ENCODE data around the gene TNS3. TPM values are rescaled to one million over a fixed set of nuclear protein-coding genes. Genes with fewer than 3 reads are reported as not detected.

TNS3 gene
- total and polyA plus RNA-seq, 3 experiments from 2014 or later: 1.4 to 1.5 TPM; not detected in 1

- H3K27ac ChIP-seq (ENCODE audit: low read depth, low read length): no peak overlapping the region
- no peaks in the 10 kb centered on the region for H3K9me3 ChIP-seq (ENCODE audit: low read length)
- H3K36me3 Mint-ChIP-seq: no peaks in the 10 kb centered on the region
- ChIA-PET CTCF (no interaction called here), POLR2A (no interaction called here)
- no peaks in the 10 kb centered on the region for H3K27me3 ChIP-seq (ENCODE audit: insufficient read depth, low read length, poor library complexity, severe bottlenecking)
- no peak overlapping the region for H3K4me3 ChIP-seq (ENCODE audit: low read length)
- H3K4me1 Mint-ChIP-seq: no peaks in the 10 kb centered on the region
- no peaks in the 10 kb centered on the region for H3K4me1 ChIP-seq (ENCODE audit: insufficient read depth, low read length)
- H3K36me3 ChIP-seq (ENCODE audit: insufficient read depth, low read length): no peaks in the 10 kb centered on the region
- peaks cover 0 to 3% of the 10 kb centered on the region in 2 donors for H3K27me3 Mint-ChIP-seq
- H3K4me3 Mint-ChIP-seq: no peak overlapping the region
- no peak for DNase-seq
- H3K27ac Mint-ChIP-seq: no peak overlapping the region
- peaks cover 0 to 2% (median 2%) of the 10 kb centered on the region in 5 donors for H3K9me3 Mint-ChIP-seq
Measured at GRCh38 chr7:47232751-47233412, 349.0 kb downstream of the TNS3 start.

DNA sequence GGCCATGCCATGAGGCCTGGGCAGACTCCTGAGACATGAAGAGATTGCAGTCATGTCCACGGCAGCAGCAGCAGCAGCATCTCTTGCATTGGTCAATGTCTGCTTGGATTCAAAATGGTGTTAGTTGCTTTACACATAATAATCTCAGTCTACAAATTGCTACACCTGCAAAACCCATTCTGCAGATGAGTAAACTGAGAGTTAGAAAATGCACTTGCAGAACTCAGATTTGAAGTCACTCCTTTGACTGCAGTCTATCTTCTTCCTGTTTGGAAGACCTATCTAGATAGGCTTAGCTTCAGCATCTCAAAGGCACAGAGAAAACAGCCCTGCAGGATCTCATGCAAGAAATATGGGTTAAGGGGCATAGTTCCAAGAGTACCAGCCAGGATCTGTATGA is 350.3 kb downstream of the TNS3 start:
- Histone ChIP-seq H3K27ac (ENCODE audit: low read depth, low read length) (no peak overlapping the region), H3K27me3 (ENCODE audit: insufficient read depth, low read length, poor library complexity, severe bottlenecking) (no peaks in the 10 kb centered on the region), H3K9me3 (ENCODE audit: low read length) (no peaks in the 10 kb centered on the region), H3K36me3 (ENCODE audit: insufficient read depth, low read length) (no peaks in the 10 kb centered on the region), H3K4me1 (ENCODE audit: insufficient read depth, low read length) (no peaks in the 10 kb centered on the region), H3K4me3 (ENCODE audit: low read length) (no peak overlapping the region)
- Mint-ChIP-seq H3K27ac (no peak overlapping the region), H3K36me3 (no peaks in the 10 kb centered on the region), H3K27me3 (peaks cover 3 to 8% of the 10 kb centered on the region in 2 donors), H3K4me1 (no peaks in the 10 kb centered on the region), H3K4me3 (no peak overlapping the region), H3K9me3 (peaks cover 0 to 4% (median 2%) of the 10 kb centered on the region in 5 donors)
- ChIA-PET POLR2A (no interaction called here), CTCF (no interaction called here)
- DNase-seq: no peak

DNA sequence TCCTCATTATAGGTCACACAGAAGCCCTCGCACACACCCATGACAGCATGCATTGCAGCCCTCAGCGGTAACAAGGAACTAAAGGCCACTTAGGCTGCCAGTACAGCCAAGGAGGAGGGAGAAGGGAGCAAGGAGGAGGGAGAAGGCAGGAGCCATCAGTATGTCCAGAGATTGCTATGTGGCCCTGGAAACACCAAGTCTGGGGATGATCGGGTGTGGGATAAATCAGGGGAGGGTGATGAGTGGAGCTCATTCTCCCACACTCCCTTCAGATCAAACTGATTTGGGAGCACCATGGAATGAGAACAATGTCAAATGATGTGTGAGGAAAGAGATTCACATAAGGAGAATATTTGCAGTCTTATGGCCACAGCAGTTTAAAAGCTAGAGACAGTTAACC is 350.9 kb downstream of the TNS3 start:
- H3K36me3 Mint-ChIP-seq: no peaks in the 10 kb centered on the region
- no peaks in the 10 kb centered on the region for H3K4me1 Mint-ChIP-seq
- no peak overlapping the region for H3K27ac ChIP-seq (ENCODE audit: low read depth, low read length)
- H3K9me3 Mint-ChIP-seq: peaks cover 0 to 4% (median 0%) of the 10 kb centered on the region in 5 donors
- DNase-seq: no peak
- H3K27me3 Mint-ChIP-seq: peaks cover 3 to 8% of the 10 kb centered on the region in 2 donors
- H3K4me1 ChIP-seq (ENCODE audit: insufficient read depth, low read length): no peaks in the 10 kb centered on the region
- H3K4me3 ChIP-seq (ENCODE audit: low read length): no peak overlapping the region
- no peak overlapping the region for H3K4me3 Mint-ChIP-seq
- CTCF ChIA-PET: no interaction called here
- H3K36me3 ChIP-seq (ENCODE audit: insufficient read depth, low read length): no peaks in the 10 kb centered on the region
- H3K9me3 ChIP-seq (ENCODE audit: low read length): no peaks in the 10 kb centered on the region
- H3K27ac Mint-ChIP-seq: no peak overlapping the region
- H3K27me3 ChIP-seq (ENCODE audit: insufficient read depth, low read length, poor library complexity, severe bottlenecking): no peaks in the 10 kb centered on the region
- POLR2A ChIA-PET: no interaction called here

- H3K27ac ChIP-seq (ENCODE audit: low read depth, low read length): no peak overlapping the region
- peaks cover 1 to 8% of the 10 kb centered on the region in 2 donors for H3K27me3 Mint-ChIP-seq
- no peaks in the 10 kb centered on the region for H3K36me3 Mint-ChIP-seq
- H3K27ac Mint-ChIP-seq: no peak overlapping the region
- ChIA-PET CTCF (no interaction called here), POLR2A (no interaction called here)
- peaks cover 0 to 12% (median 4%) of the 10 kb centered on the region in 5 donors for H3K9me3 Mint-ChIP-seq
- DNase-seq: no peak
- no peaks in the 10 kb centered on the region for H3K9me3 ChIP-seq (ENCODE audit: low read length)
- H3K4me3 ChIP-seq (ENCODE audit: low read length): no peak overlapping the region
- H3K4me1 ChIP-seq (ENCODE audit: insufficient read depth, low read length): no peaks in the 10 kb centered on the region
- no peaks in the 10 kb centered on the region for H3K27me3 ChIP-seq (ENCODE audit: insufficient read depth, low read length, poor library complexity, severe bottlenecking)
- no peaks in the 10 kb centered on the region for H3K4me1 Mint-ChIP-seq
- no peak overlapping the region for H3K4me3 Mint-ChIP-seq
- H3K36me3 ChIP-seq (ENCODE audit: insufficient read depth, low read length): no peaks in the 10 kb centered on the region
Measured at GRCh38 chr7:47228386-47229014, 353.4 kb downstream of the TNS3 start.

DNA sequence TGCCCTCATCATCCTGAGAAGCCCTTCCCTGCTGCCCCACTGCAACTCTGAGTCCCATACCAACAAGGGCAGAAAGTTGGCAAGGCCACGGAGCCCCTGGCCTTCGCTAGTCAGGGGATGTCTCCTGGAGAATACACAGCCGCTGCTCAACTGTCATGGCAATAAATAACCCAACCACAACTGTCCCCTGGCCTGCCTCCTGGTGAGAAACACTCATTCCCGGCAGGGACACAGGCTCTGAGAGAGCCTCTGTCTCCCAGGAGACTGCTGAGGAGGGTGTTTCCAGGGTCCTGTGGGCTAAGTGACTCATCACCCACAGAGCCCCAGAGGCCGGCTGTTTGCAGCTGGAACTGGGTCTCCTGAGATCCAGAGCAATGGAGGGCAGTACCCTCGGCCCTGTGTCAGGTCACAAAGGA is 354.1 kb downstream of the TNS3 start:
- Histone ChIP-seq H3K9me3 (ENCODE audit: low read length) (no peaks in the 10 kb centered on the region), H3K27me3 (ENCODE audit: insufficient read depth, low read length, poor library complexity, severe bottlenecking) (no peaks in the 10 kb centered on the region), H3K4me1 (ENCODE audit: insufficient read depth, low read length) (no peaks in the 10 kb centered on the region), H3K4me3 (ENCODE audit: low read length) (no peak overlapping the region), H3K36me3 (ENCODE audit: insufficient read depth, low read length) (no peaks in the 10 kb centered on the region), H3K27ac (ENCODE audit: low read depth, low read length) (no peak overlapping the region)
- Mint-ChIP-seq H3K36me3 (no peaks in the 10 kb centered on the region), H3K27ac (no peak overlapping the region), H3K4me3 (no peak overlapping the region), H3K4me1 (no peaks in the 10 kb centered on the region), H3K27me3 (peaks cover 1 to 8% of the 10 kb centered on the region in 2 donors), H3K9me3 (peaks cover 0 to 12% (median 4%) of the 10 kb centered on the region in 5 donors)
- DNase-seq: no peak
- ChIA-PET POLR2A (no interaction called here), CTCF (no interaction called here)

GRCh38 chr7:47226696-47227095 is 355.2 kb downstream of the TNS3 start:
- no peak for DNase-seq
- no peak overlapping the region for H3K27ac Mint-ChIP-seq
- H3K9me3 Mint-ChIP-seq: peaks cover 0 to 15% (median 4%) of the 10 kb centered on the region in 5 donors
- Histone ChIP-seq H3K4me1 (ENCODE audit: insufficient read depth, low read length) (no peaks in the 10 kb centered on the region), H3K27ac (ENCODE audit: low read depth, low read length) (no peak overlapping the region), H3K27me3 (ENCODE audit: insufficient read depth, low read length, poor library complexity, severe bottlenecking) (no peaks in the 10 kb centered on the region), H3K4me3 (ENCODE audit: low read length) (no peak overlapping the region), H3K36me3 (ENCODE audit: insufficient read depth, low read length) (no peaks in the 10 kb centered on the region), H3K9me3 (ENCODE audit: low read length) (no peaks in the 10 kb centered on the region)
- H3K27me3 Mint-ChIP-seq: peaks cover 1 to 8% of the 10 kb centered on the region in 2 donors
- no peaks in the 10 kb centered on the region for H3K4me1 Mint-ChIP-seq
- no peaks in the 10 kb centered on the region for H3K36me3 Mint-ChIP-seq
- H3K4me3 Mint-ChIP-seq: no peak overlapping the region
- CTCF ChIA-PET: no interaction called here
- POLR2A ChIA-PET: no interaction called here

DNA sequence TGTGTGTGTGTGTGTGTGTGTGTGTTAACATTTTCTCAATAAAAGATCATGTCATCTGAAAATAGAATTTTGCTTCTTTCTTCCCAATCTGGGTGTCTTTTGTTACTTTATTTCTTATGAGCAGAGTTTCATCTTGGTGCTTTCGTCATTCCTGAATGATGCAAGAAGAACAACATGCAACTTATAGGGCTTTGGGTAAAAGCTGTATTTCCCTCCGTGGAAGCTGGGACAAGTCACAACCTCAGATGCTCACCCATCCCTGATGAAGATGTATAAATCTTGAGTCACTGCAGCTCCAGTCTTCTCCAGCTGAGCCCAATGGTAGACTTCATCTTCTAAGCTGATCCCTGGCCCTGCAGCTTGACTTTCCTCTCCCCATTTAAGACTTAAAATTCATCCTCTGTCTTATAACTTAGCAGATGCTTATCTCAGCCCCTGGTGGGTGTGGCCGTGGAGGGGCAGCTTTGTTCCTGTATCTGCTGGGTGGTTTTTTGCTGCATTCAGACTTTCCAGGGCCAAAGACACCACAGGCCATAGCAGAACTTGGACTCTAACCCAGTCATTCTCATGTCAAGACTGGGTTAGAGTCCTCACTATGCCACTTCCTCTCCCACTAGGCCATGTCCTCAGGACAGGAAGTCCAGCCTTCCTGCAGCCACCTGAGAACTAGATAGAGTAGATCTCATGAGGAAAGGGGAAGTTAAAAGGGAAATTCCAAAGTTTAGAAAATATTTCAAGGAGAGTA is 356.4 kb downstream of the TNS3 start:
- POLR2A ChIA-PET: no interaction called here

More for the DNA sequence above, 356.4 kb downstream of the TNS3 start:
- H3K9me3 Mint-ChIP-seq: peaks cover 0 to 15% (median 4%) of the 10 kb centered on the region in 5 donors
- no peak for DNase-seq
- H3K4me3 Mint-ChIP-seq: no peak overlapping the region
- Histone ChIP-seq H3K4me3 (ENCODE audit: low read length) (no peak overlapping the region), H3K27ac (ENCODE audit: low read depth, low read length) (no peak overlapping the region), H3K9me3 (ENCODE audit: low read length) (no peaks in the 10 kb centered on the region), H3K27me3 (ENCODE audit: insufficient read depth, low read length, poor library complexity, severe bottlenecking) (no peaks in the 10 kb centered on the region), H3K4me1 (ENCODE audit: insufficient read depth, low read length) (no peaks in the 10 kb centered on the region), H3K36me3 (ENCODE audit: insufficient read depth, low read length) (no peaks in the 10 kb centered on the region)
- H3K27me3 Mint-ChIP-seq: peaks cover 1 to 8% of the 10 kb centered on the region in 2 donors
- H3K27ac Mint-ChIP-seq: no peak overlapping the region
- H3K4me1 Mint-ChIP-seq: no peaks in the 10 kb centered on the region
- H3K36me3 Mint-ChIP-seq: no peaks in the 10 kb centered on the region
- CTCF ChIA-PET: no interaction called here

All from CD8-positive, alpha-beta memory T cell (primary cell).